Prostate gland (tissue), 2 donors: ENCODE measurements around the gene HLA-DQA1. TPM values are rescaled to one million over a fixed set of nuclear protein-coding genes. Genes with fewer than 3 reads are reported as not detected.
"Not testable (repeated sequence)": the region's sequence is repeated elsewhere in the genome, so short reads cannot be mapped to it uniquely, and the experiment has no call there.

Experiments used
- DNase-seq: peaks from one replicate; pipeline ENCODE4 v3.0.0-alpha.2; 2019; ENCODE audit warnings: low spot score
- H3K27ac ChIP-seq, 2 donors: fragments of 200-600 bp; sonication (generic); 2 replicates each; pipeline ENCODE4 v1.5.1; 2017 to 2019
- H3K27me3 ChIP-seq: fragments of 200-600 bp; sonication (generic); replicated peaks from 2 replicates; pipeline ENCODE4 v1.5.1; 2019; ENCODE audit not compliant: insufficient read depth
- H3K36me3 ChIP-seq, 2 donors: fragments of 200-600 bp; sonication (generic); 1 replicate in 1 of 2; 2 replicates in 1 of 2; pipeline versions ENCODE4 v1.5.1 to v1.8.1; 2017 to 2019
- H3K4me1 ChIP-seq: fragments of 200-600 bp; sonication (generic); replicated peaks from 2 replicates; pipeline ENCODE4 v1.5.1; 2019
- H3K4me3 ChIP-seq, 2 donors: fragments of 200-600 bp; sonication (generic); 2 replicates each; pipeline ENCODE4 v1.5.1; 2017 to 2019
- H3K9me3 ChIP-seq: fragments of 200-600 bp; sonication (generic); 2 replicates; pipeline ENCODE4 v1.5.1; 2017
- CTCF ChIP-seq, 4 experiments: fragments of 200-600 bp in 2 of 4; fragments of 450-650 bp in 2 of 4; sonication (generic) in 2 of 4; IDR thresholded peaks; 1 replicate in 3 of 4; 2 replicates in 1 of 4; pipeline ENCODE4 v1.5.1; 2016 to 2019; ENCODE audit warnings: antibody characterized with exemption in 4 of 4, mild to moderate bottlenecking in 2 of 4, moderate library complexity in 2 of 4
- POLR2A ChIP-seq: fragments of 450-650 bp; IDR thresholded peaks from one replicate; pipeline ENCODE4 v1.6.1; 2016; ENCODE audit warnings: antibody characterized with exemption, mild to moderate bottlenecking
- POLR2AphosphoS5 ChIP-seq: sonication (generic); formaldehyde crosslinking; IDR thresholded peaks from one replicate; pipeline ENCODE4 v1.6.1; 2017; ENCODE audit warnings: antibody characterized with exemption
- WGBS: methylation state at CpG from one replicate; pipeline ENCODE4 v1.1.5; 2018; 5-methylcytosine and 5-hydroxymethylcytosine counted together
- intact Hi-C: fragments of 100-400 bp; cut with DNase I; formaldehyde crosslinking; loops from one replicate; pipeline ENCODE4 v1.14.2; 2022
- total RNA-seq, 2 donors: library from RNA; depleted of rRNA; stranded (reverse); fragments of >200 nt; gene quantifications; one replicate each; pipeline ENCODE4 v1.1.0, GENCODE V29; 2016

The HLA-DQA1 gene
- total RNA-seq, 2 donors from 2014 or later: 2.4 to 3.7 TPM

GRCh38 chr6:32643904-32644303 is 6.7 kb downstream of the HLA-DQA1 start:
- intact Hi-C loops: no loop called here
- 60% methylated on average over 4 of the region's 4 CpGs for WGBS

GRCh38 chr6:32645047-32645703 is 8.0 kb downstream of the HLA-DQA1 start:
- Histone ChIP-seq H3K4me3 (no peak overlapping the region), H3K4me1 (no peaks in the 10 kb centered on the region), H3K27ac (no peak overlapping the region), H3K9me3 (no peaks in the 10 kb centered on the region), H3K36me3 (no peaks in the 10 kb centered on the region), H3K27me3 (no peaks in the 10 kb centered on the region)
- TF ChIP-seq POLR2AphosphoS5: no peak
- no peak for TF ChIP-seq CTCF (IDR thresholded peaks at IDR 0.05)
- TF ChIP-seq POLR2A: no peak
- intact Hi-C loops: no loop called here
- DNase-seq: no peak
- 75% methylated on average over 6 of the region's 6 CpGs for WGBS

More at GRCh38 chr6:32643904-32644303, 6.7 kb downstream of the HLA-DQA1 start:
- H3K36me3 ChIP-seq: no peaks in the 10 kb centered on the region
- TF ChIP-seq POLR2A (no peak), CTCF (IDR thresholded peaks at IDR 0.05) (no peak), POLR2AphosphoS5 (no peak)
- no peaks in the 10 kb centered on the region for H3K4me1 ChIP-seq
- H3K27me3 ChIP-seq: no peaks in the 10 kb centered on the region
- no peak for DNase-seq
- no peak overlapping the region for H3K27ac ChIP-seq
- no peaks in the 10 kb centered on the region for H3K9me3 ChIP-seq
- no peak overlapping the region for H3K4me3 ChIP-seq

GRCh38 chr6:32655203-32655710 is 18.1 kb downstream of the HLA-DQA1 start:
- WGBS: 62% methylated on average over 2 of the region's 2 CpGs

GRCh38 chr6:32657329-32657728 is 20.1 kb downstream of the HLA-DQA1 start:
- H3K36me3 ChIP-seq, H3K27ac ChIP-seq, H3K4me1 ChIP-seq, intact Hi-C loops, H3K4me3 ChIP-seq, H3K27me3 ChIP-seq, H3K9me3 ChIP-seq, DNase-seq: not testable (repeated sequence)
- WGBS: 38% methylated on average over 5 of the region's 6 CpGs

More at GRCh38 chr6:32655203-32655710, 18.1 kb downstream of the HLA-DQA1 start:
- DNase-seq: no peak
- no peak overlapping the region for H3K4me3 ChIP-seq
- TF ChIP-seq POLR2AphosphoS5 (no peak), CTCF (IDR thresholded peaks at IDR 0.05) (no peak), POLR2A (no peak)
- no peaks in the 10 kb centered on the region for H3K27me3 ChIP-seq
- H3K9me3 ChIP-seq: no peaks in the 10 kb centered on the region
- no peak overlapping the region for H3K27ac ChIP-seq
- intact Hi-C loops: no loop called here
- H3K36me3 ChIP-seq: no peaks in the 10 kb centered on the region
- H3K4me1 ChIP-seq: no peaks in the 10 kb centered on the region

GRCh38 chr6:32657819-32658218 is 20.6 kb downstream of the HLA-DQA1 start:
- H3K27me3 ChIP-seq, H3K9me3 ChIP-seq, H3K4me3 ChIP-seq, DNase-seq, intact Hi-C loops, H3K36me3 ChIP-seq, H3K27ac ChIP-seq, H3K4me1 ChIP-seq: not testable (repeated sequence)

GRCh38 chr6:32658268-32658897 is 21.2 kb downstream of the HLA-DQA1 start:
- Histone ChIP-seq H3K4me1 (no peaks in the 10 kb centered on the region), H3K27ac (no peak overlapping the region), H3K4me3 (no peak overlapping the region), H3K9me3 (no peaks in the 10 kb centered on the region), H3K27me3 (no peaks in the 10 kb centered on the region), H3K36me3 (no peaks in the 10 kb centered on the region)
- no peak for DNase-seq
- intact Hi-C loops: no loop called here
- 50% methylated on average over 6 of the region's 6 CpGs for WGBS
- TF ChIP-seq CTCF (IDR thresholded peaks at IDR 0.05) (no peak), POLR2AphosphoS5 (no peak), POLR2A (no peak)
